Heart left ventricle (tissue), 16 donors: ENCODE measurements around the gene TRIM41. TPM values are rescaled to one million over a fixed set of nuclear protein-coding genes. Genes with fewer than 3 reads are reported as not detected.
A peak's percentile ranks its signal among the peaks of the same experiment; 100 is the strongest.
"Not testable (repeated sequence)": the region's sequence is repeated elsewhere in the genome, so short reads cannot be mapped to it uniquely, and the experiment has no call there.

Experiments used
- ATAC-seq, 4 donors: fragments of 200-7000 bp; cut with Tn5 transposase; one replicate each; pipeline ENCODE4 v1.9.1; 2020 to 2022; ENCODE audit warnings: moderate library complexity in 4 of 4, mild to moderate bottlenecking in 3 of 4, moderate number of reproducible peaks in 1 of 4
- DNase-seq, 5 donors: peaks; one replicate each; pipeline ENCODE4 v3.0.0-alpha.2; 2020
- H3K27ac ChIP-seq, 12 donors: fragments of 200-600 bp; sonication (generic) in 4 of 12; one replicate each; pipeline versions ENCODE4 v1.5.0 to v1.8.0; 2016 to 2022; ENCODE audit warnings: mild to moderate bottlenecking in 2 of 12
- H3K27me3 ChIP-seq, 9 donors: fragments of 200-600 bp; sonication (generic) in 2 of 9; one replicate each; pipeline versions ENCODE4 v1.5.1 to v1.8.0; 2016 to 2022; ENCODE audit warnings: mild to moderate bottlenecking in 3 of 9
- H3K36me3 ChIP-seq, 9 donors: fragments of 200-600 bp; sonication (generic) in 2 of 9; one replicate each; pipeline versions ENCODE4 v1.5.0 to v1.8.0; 2018 to 2022; ENCODE audit warnings: mild to moderate bottlenecking in 2 of 9
- H3K4me1 ChIP-seq, 12 donors: fragments of 200-600 bp; sonication (generic) in 4 of 12; one replicate each; pipeline versions ENCODE4 v1.5.0 to v1.8.0; 2016 to 2022; ENCODE audit warnings: mild to moderate bottlenecking in 3 of 12
- H3K4me3 ChIP-seq, 12 donors: fragments of 200-600 bp; sonication (generic) in 4 of 12; one replicate each; pipeline versions ENCODE4 v1.5.0 to v1.8.0; 2017 to 2022; ENCODE audit warnings: mild to moderate bottlenecking in 9 of 12, moderate library complexity in 4 of 12
- H3K9me3 ChIP-seq, 12 donors: fragments of 200-600 bp; sonication (generic) in 4 of 12; one replicate each; pipeline versions ENCODE4 v1.5.0 to v1.8.0; 2016 to 2022; ENCODE audit warnings: mild to moderate bottlenecking in 1 of 12
- POLR2A ChIP-seq, 2 donors: fragments of 450-650 bp; IDR thresholded peaks; one replicate each; pipeline ENCODE4 v1.6.1; 2017; ENCODE audit warnings: antibody characterized with exemption in 2 of 2, mild to moderate bottlenecking in 2 of 2, moderate library complexity in 2 of 2
- WGBS, 4 donors: extraction: QIAGEN DNeasy Blood & Tissue Kit in 2 of 4; methylation state at CpG; one replicate each; pipeline versions ENCODE4 v1.1.5 to v1.1.7; 2013 to 2018; 5-methylcytosine and 5-hydroxymethylcytosine counted together
- intact Hi-C, 10 donors: fragments of 100-400 bp; cut with DNase I; formaldehyde crosslinking; loops; one replicate each; pipeline versions ENCODE4 v1.11.1 to v1.14.2; 2022
- polyA plus RNA-seq, 2 donors: library from polyadenylated mRNA; stranded (reverse); fragments of 200-250 nt; gene quantifications; one replicate each; pipeline ENCODE4 v1.2.3, GENCODE V29; 2013
- total RNA-seq, 9 donors: library from RNA; depleted of rRNA in 2 of 9; stranded (reverse); fragments of >200 nt in 2 of 9; fragmentation: NEBNext Ultra II Directional in 3 of 9; extraction: Animal tissue kit (Norgen Biotek cat#: 25700) in 3 of 9; gene quantifications; one replicate each; pipeline versions ENCODE4 v1.1.0 to v1.2.4, GENCODE V29; 2016 to 2023
- TF ChIP-seq, protein P1 (sequence below), 12 donors: fragments of 200-600 bp; sonication (generic) in 4 of 12; IDR thresholded peaks; one replicate each; pipeline versions ENCODE4 v1.5.0 to v1.8.0; 2018 to 2022; ENCODE audit warnings: antibody characterized with exemption in 12 of 12, mild to moderate bottlenecking in 5 of 12
- donor health status: ischemic (EF 13 %, LVEDD 7.1; RV severe dilation, severe dysfunction).
- donor health status: healthy with polysubstance abuse.
- donor health status: DM: no; HTN: yes; CAD: no.
- donor health status: DM: no; HTN: no; CAD: no.
- donor health status: ischemic (EF 25% LVEDD 6.9; RV normal size, moderate dysfunction).
- donor health status: ischemic (EF 25% LVEDD 5.7; RV mildly dilated, moderate dysfunction).
- donor health status: healthy.
- donor health status: DM: yes; HTN: yes; CAD: no.
- donor health status: ischemic (EF 35%, LVEDD 5.7; RV mildly dilated, moderate dysfunction).
- donor health status: nonischemic (EF 11% LVEDD 7.7; RV severe dilation, severe dysfunction).
- donor health status: DM: yes; HTN: yes; CAD: no.
- donor health status: PGD.
- donor health status: ischemic (EF 29% LVEDD 5.4; RV normal size, mild dysfunction).
- donor health status: nonischemic (EF 23%, LVEDD 6.1; RV moderate dilation, normal function).

TRIM41 gene
- total and polyA plus RNA-seq, 11 donors = 12.3 to 27.3 (median 22.4) TPM

GRCh38 chr5:181271081-181271480 lies 48.0 kb downstream of the TRIM41 start:
- Histone ChIP-seq H3K36me3 (peaks cover 0 to 13% (median 0%) of the 10 kb centered on the region in 9 donors), H3K4me3 (no peak overlapping the region), H3K27ac (no peak overlapping the region), H3K27me3 (no peaks in the 10 kb centered on the region), H3K9me3 (no peaks in the 10 kb centered on the region), H3K4me1 (no peaks in the 10 kb centered on the region)
- TF ChIP-seq, protein P1, sequence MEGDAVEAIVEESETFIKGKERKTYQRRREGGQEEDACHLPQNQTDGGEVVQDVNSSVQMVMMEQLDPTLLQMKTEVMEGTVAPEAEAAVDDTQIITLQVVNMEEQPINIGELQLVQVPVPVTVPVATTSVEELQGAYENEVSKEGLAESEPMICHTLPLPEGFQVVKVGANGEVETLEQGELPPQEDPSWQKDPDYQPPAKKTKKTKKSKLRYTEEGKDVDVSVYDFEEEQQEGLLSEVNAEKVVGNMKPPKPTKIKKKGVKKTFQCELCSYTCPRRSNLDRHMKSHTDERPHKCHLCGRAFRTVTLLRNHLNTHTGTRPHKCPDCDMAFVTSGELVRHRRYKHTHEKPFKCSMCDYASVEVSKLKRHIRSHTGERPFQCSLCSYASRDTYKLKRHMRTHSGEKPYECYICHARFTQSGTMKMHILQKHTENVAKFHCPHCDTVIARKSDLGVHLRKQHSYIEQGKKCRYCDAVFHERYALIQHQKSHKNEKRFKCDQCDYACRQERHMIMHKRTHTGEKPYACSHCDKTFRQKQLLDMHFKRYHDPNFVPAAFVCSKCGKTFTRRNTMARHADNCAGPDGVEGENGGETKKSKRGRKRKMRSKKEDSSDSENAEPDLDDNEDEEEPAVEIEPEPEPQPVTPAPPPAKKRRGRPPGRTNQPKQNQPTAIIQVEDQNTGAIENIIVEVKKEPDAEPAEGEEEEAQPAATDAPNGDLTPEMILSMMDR (IDR thresholded peaks at IDR 0.05) = no peak
- 90 to 97% (median 90%) methylated on average over 3 of the region's 3 CpGs for WGBS, 4 donors
- ATAC-seq (no peak), DNase-seq (no peak)
- intact Hi-C loops = no loop called here

DNA sequence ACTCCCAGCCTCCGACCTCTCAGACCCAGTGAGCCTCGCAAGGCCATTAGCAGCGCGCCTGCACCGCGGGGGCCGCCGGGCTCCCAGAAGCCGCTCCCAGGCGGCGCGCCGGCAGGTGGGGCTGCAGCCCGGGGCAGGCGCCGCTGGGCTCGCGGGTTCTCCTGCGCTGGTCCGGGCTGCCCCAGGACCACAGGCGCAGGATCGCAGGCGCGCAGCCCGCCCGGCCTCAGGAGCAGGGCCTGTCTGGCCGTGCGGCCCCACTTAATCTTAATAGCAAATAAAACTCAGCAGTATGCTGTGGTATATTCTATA lies 50.3 kb downstream of the TRIM41 start:
- peaks cover 0 to 13% (median 0%) of the 10 kb centered on the region in 9 donors for H3K36me3 ChIP-seq
- H3K27me3 ChIP-seq, H3K4me1 ChIP-seq, H3K9me3 ChIP-seq, intact Hi-C loops, H3K27ac ChIP-seq: not testable (repeated sequence)
- WGBS, 4 donors = 28 to 56% (median 38%) methylated on average over 15 to 28 of the region's 28 CpGs
- H3K4me3 ChIP-seq = peak overlapping the region in 5 of 12 donors; percentile 12 to 26 (median 22)
- ATAC-seq (peak in 3 of 4 donors; percentile 28 to 74 (median 64)), DNase-seq (peak in 2 of 5 donors; percentile 55 to 68)
- TF ChIP-seq, protein P1 (IDR thresholded peaks at IDR 0.05) = peak in 9 of 12 donors; percentile 13 to 48 (median 26)

GRCh38 chr5:181280251-181280762 lies 57.2 kb downstream of the TRIM41 start:
- H3K4me1 ChIP-seq = no peaks in the 10 kb centered on the region
- H3K9me3 ChIP-seq = no peaks in the 10 kb centered on the region
- WGBS, 4 donors = 89 to 93% (median 91%) methylated on average over 7 of the region's 7 CpGs
- H3K27me3 ChIP-seq = no peaks in the 10 kb centered on the region
- intact Hi-C loops = no loop called here
- H3K36me3 ChIP-seq = no peaks in the 10 kb centered on the region
- ATAC-seq (no peak), DNase-seq (no peak)
- no peak overlapping the region for H3K4me3 ChIP-seq
- H3K27ac ChIP-seq = no peak overlapping the region
- no peak for TF ChIP-seq POLR2A (IDR thresholded peaks at IDR 0.05)
- TF ChIP-seq, protein P1 (IDR thresholded peaks at IDR 0.05) = no peak

GRCh38 chr5:181281077-181281983 lies 58.2 kb downstream of the TRIM41 start:
- Histone ChIP-seq H3K9me3 (no peaks in the 10 kb centered on the region), H3K36me3 (no peaks in the 10 kb centered on the region), H3K27me3 (no peaks in the 10 kb centered on the region), H3K27ac (no peak overlapping the region), H3K4me1 (no peaks in the 10 kb centered on the region), H3K4me3 (no peak overlapping the region)
- intact Hi-C loops = no loop called here
- WGBS, 4 donors = 90 to 94% (median 93%) methylated on average over 40 of the region's 40 CpGs
- DNase-seq (no peak), ATAC-seq (no peak)
- no peak for TF ChIP-seq POLR2A (IDR thresholded peaks at IDR 0.05)
- TF ChIP-seq, protein P1 (IDR thresholded peaks at IDR 0.05) = no peak
